Suprapubic skin (tissue), 4 donors: Measurements from ENCODE around the gene PDS5A.
"Not testable (repeated sequence)": the region's sequence is repeated elsewhere in the genome, so short reads cannot be mapped to it uniquely, and the experiment has no call there.

Source experiments
- CTCF ChIP-seq, 2 donors: fragments of 200-600 bp in 1 of 2; fragments of 450-650 bp in 1 of 2; sonication (generic) in 1 of 2; IDR thresholded peaks; one replicate each; pipeline ENCODE4 v1.5.1; 2016 to 2019; ENCODE audit warnings: antibody characterized with exemption in 2 of 2, mild to moderate bottlenecking in 1 of 2, moderate library complexity in 1 of 2
- EP300 ChIP-seq: sonication (generic); formaldehyde crosslinking; IDR thresholded peaks from one replicate; pipeline ENCODE4 v1.6.1; 2017; ENCODE audit warnings: antibody characterized with exemption
- POLR2A ChIP-seq, 2 donors: fragments of 450-650 bp; IDR thresholded peaks; one replicate each; pipeline ENCODE4 v1.6.1; 2017; ENCODE audit warnings: antibody characterized with exemption in 2 of 2, mild to moderate bottlenecking in 2 of 2, moderate library complexity in 2 of 2
- POLR2AphosphoS5 ChIP-seq, 3 donors: sonication (generic); formaldehyde crosslinking; IDR thresholded peaks; one replicate each; pipeline ENCODE4 v1.6.1; 2017; ENCODE audit warnings: antibody characterized with exemption in 3 of 3

- not testable (repeated sequence) for TF ChIP-seq POLR2AphosphoS5 (IDR thresholded peaks at IDR 0.05); EP300; CTCF (IDR thresholded peaks at IDR 0.05); POLR2A (IDR thresholded peaks at IDR 0.05)
These were observed 43.4 kb upstream of the PDS5A start for GRCh38 chr4:40021116-40021515.
